GM18868 (cell line): ENCODE results near the gene MTRFR.
A peak's percentile ranks its signal among the peaks of the same experiment; 100 is the strongest.
"Not testable (repeated sequence)": the region's sequence is repeated elsewhere in the genome, so short reads cannot be mapped to it uniquely, and the experiment has no call there.

ENCODE experiments used
- ATAC-seq: cut with Tn5 transposase; IDR thresholded peaks from one replicate; pipeline ENCODE4 v1.9.1; 2021; ENCODE audit warnings: mild to moderate bottlenecking, moderate library complexity; ENCODE audit not compliant: unreplicated experiment

MTRFR gene

GRCh38 chr12:123232807-123233504 is at the start of gene MTRFR, which contains the start of gene MPHOSPH9:
TSS of gene MTRFR (plus strand) at chr12:123233436. CDS start at chr12:123253675, 20,239 bp downstream.
TSS of gene MPHOSPH9 (minus strand) at chr12:123233141. CDS start at chr12:123230364, 2,777 bp downstream.
- ATAC-seq, result peak; percentile 80

GRCh38 chr12:123187637-123188036 is 45.6 kb upstream of the MTRFR start:
- no peak for ATAC-seq

- ATAC-seq, result no peak
Observed at GRCh38 chr12:123199936-123200335, 33.3 kb upstream of the MTRFR start.

DNA sequence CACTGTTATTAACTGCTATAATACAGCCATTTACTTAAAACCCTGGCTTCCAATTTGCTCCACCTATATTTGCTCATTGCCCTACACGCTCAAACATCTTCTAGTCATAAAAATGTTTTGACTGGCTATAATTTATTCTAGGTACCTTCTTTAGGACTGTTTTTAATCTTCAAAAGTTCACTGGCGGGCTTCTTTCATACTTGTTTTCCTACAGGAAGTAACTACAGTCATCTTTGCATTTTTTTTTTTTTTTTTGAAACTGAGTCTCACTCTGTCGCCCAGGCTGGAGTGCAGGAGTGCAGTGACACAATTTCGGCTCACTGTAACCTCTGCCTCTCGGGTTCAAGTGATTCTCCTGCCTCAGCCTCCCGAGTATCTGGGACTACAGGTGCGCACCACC is 32.8 kb upstream of the MTRFR start:
- ATAC-seq, result no peak

DNA sequence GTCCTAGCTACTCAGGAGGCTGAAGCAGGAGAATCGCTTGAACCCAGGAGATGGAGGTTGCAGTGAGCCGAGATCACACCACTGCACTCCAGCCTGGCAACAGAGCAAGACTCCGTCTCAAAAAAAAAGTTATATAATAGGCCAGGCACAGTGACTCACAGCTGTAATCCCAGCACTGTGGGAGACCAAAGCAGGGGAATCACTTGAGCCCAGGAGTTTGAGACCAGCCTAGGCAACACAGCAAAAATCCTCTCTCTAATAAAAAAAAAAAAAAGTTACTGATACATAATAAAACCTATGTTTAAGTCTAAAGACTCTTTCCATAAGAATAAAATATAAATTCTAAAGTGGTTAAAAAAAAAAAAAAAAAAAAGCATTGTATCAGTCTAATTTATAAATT is 26.4 kb upstream of the MTRFR start:
- ATAC-seq, result not testable (repeated sequence)

GRCh38 chr12:123207815-123208214 is 25.4 kb upstream of the MTRFR start:
- ATAC-seq, result not testable (repeated sequence)

GRCh38 chr12:123223241-123223668 is 10.0 kb upstream of the MTRFR start:
- ATAC-seq, result no peak

DNA sequence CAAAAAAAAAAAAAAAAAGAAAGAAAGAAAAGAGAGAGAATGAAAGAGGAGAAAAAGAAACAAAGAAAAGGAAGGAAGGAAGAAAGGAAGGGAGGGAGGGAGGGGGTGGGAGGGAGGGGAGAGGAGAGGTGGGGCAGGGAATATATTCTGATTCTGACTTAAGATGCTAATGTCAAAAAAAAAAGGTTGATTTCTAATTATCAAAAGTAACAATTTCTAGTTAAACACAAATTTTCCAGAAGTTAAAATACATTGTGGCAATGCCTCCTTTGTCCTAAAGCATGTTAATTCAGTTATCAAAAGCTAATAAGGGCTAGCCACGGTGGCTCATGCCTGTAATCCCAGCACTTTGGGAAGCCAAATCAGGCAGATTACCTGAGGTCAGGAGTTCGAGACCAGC is 7.8 kb upstream of the MTRFR start:
- ATAC-seq, result no peak

GRCh38 chr12:123227581-123228258 is 5.5 kb upstream of the MTRFR start:
- no peak for ATAC-seq

DNA sequence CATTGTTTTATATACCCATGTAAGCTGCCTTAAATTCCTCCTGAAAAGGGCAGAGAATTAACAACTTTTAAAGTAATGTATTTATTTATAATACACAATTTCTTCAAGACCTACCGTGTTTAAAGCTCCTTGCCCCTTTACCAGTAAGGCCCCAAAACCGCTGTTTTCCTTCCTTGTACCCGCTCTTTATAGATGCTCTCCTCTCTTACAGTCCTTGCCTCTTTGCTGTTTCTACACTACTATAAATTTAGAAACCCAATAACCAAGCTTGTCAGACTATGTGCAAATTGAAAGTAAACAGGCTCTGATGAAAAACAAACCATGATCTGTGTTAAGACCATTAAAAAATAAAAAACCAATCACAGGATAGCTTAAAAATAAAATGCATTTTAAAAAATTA is 4.2 kb upstream of the MTRFR start:
- ATAC-seq, result no peak

DNA sequence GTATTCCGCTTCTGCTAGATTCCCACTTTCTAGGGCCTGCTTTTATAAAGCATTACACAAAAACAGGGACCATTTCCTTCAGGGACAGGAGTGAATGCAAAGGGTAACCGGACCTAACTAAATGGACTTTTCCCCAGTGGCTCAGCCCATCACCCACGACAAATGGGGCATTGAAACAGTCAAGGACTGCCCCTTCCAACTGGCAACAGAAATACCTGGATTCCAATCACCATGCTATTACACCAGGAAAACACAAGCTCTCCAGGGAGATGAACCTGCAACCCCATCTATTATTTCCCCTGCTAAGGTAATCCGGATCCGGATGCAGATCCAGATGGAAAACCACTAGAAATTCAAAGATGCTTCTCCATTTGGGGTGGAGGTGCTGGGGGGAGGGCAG is 1.3 kb upstream of the MTRFR start:
- no peak for ATAC-seq

- ATAC-seq, result no peak
Observed at GRCh38 chr12:123232472-123232806, 797 bp upstream of the MTRFR start.

- peak; percentile 4 for ATAC-seq
Observed at GRCh38 chr12:123233505-123234308, 471 bp downstream of the MTRFR start.

DNA sequence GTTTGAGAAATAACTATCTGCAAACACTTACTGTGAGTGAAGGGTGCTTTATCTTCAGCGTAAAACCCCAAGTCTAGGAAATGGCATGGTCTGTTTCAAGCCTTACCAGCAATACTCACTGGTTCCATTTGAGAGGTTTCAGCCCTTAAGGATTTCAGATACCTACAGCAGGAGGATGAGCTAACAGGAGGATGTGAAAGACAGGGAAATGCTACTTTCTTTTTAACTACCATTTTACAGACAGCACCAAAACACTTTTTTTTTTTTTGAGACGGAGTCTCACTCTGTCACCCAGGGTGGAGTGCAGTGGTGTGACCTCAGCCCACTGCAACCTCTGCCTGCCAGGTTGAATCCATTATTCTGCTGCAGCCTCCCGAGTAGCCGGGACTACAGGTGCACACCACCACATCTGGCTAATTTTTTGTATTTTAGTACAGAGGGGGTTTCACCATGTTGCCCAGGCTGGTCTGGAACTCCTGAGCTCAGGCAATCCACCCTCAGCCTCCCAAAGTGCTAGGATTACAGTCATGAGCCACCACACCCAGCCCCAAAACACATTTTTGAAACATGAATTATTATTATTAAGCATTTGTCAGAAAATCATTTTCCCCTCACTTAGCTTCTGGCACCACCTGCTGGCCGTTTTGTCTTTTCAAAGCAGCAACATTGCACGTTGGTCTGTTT is 4.6 kb downstream of the MTRFR start:
- peak; percentile 22 for ATAC-seq

GRCh38 chr12:123238330-123238682 is 5.1 kb downstream of the MTRFR start:
- ATAC-seq, result no peak

DNA sequence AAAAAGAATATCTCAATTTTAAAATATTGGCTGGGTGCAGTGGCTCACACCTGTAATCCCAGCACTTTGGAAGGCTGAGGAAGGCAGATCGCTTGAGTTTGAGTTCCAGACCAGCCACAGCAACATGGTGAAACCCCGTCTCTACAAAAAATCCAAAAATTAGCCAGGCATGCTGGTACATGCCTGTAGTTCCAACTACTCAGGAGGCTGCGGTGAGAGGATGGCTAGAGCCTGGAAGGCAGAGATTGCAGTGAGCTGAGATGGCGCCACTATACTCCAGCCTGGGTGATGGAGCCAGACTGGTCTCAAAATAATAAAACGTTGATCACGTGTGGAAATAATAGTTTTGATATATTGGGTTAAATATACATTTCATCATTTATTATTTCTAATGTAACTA is 5.7 kb downstream of the MTRFR start:
- no peak for ATAC-seq

GRCh38 chr12:123242116-123242904 is 9.1 kb downstream of the MTRFR start:
- ATAC-seq, result no peak

DNA sequence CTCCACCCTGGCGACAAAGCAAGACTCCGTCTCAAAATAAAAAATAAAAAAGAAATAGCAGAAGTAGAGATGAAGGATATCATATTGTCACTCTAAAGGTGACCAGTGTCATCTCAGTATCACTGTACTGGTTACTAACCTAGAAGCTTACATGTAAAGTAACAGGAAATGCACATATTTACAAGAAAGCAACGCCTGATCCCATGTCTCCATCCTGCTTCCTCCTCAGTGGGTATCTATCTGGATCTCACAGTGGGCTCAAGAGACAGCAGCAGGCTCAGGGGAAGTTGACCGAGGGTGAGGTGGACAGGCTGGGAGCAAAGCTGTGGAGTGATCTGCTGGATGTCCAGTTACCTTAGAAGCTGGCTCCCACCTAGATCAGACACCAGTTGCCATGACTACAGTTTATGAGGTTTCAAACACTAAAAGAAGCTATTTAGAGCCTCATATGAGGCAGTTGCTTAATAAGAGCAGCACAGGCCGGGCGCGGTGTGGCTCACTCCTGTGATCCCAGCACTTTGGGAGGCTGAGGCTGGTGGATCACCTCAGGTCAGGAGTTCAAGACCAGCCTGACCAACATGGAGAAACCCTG is 10.5 kb downstream of the MTRFR start:
- no peak for ATAC-seq

- no peak for ATAC-seq
Observed at GRCh38 chr12:123245678-123246077, 12.4 kb downstream of the MTRFR start.

GRCh38 chr12:123248129-123248528 is 14.9 kb downstream of the MTRFR start:
- ATAC-seq, result not testable (repeated sequence)
